H9 (cell line): ENCODE data around the gene KIRREL3. TPM values are rescaled to one million over a fixed set of nuclear protein-coding genes. Genes with fewer than 3 reads are reported as not detected.
A peak's percentile ranks its signal among the peaks of the same experiment; 100 is the strongest.

Experiments used
- DNase-seq: peaks from one replicate; pipeline ENCODE4 v3.0.0-alpha.2; 2017
- H2AFZ ChIP-seq: one replicate; pipeline ENCODE4 v1.6.1; 2013; ENCODE audit warnings: mild to moderate bottlenecking, low read length, control low read depth, moderate library complexity
- H2AK5ac ChIP-seq: 2 replicates; pipeline ENCODE4 v1.6.1; 2013; ENCODE audit warnings: low read length, control low read depth, mixed read lengths; ENCODE audit not compliant: insufficient read length
- H2BK120ac ChIP-seq: one replicate; pipeline ENCODE4 v1.6.1; 2013; ENCODE audit warnings: low read depth, mild to moderate bottlenecking, low read length, control low read depth, inconsistent platforms; ENCODE audit not compliant: poor library complexity, severe bottlenecking
- H2BK12ac ChIP-seq: 2 replicates; pipeline ENCODE4 v1.6.1; 2013; ENCODE audit warnings: low read length, control low read depth, mixed read lengths, low read depth; ENCODE audit not compliant: insufficient read length
- H2BK15ac ChIP-seq: 2 replicates; pipeline ENCODE4 v1.6.1; 2013; ENCODE audit warnings: low read depth, low read length, control low read depth
- H2BK20ac ChIP-seq: one replicate; pipeline ENCODE4 v1.6.1; 2013; ENCODE audit warnings: low read depth, mild to moderate bottlenecking, low read length, control low read depth, inconsistent platforms; ENCODE audit not compliant: poor library complexity, severe bottlenecking
- H2BK5ac ChIP-seq: 2 replicates; pipeline ENCODE4 v1.6.1; 2013; ENCODE audit warnings: low read length, control low read depth, mixed read lengths; ENCODE audit not compliant: insufficient read length
- H3K14ac ChIP-seq: 2 replicates; pipeline ENCODE4 v1.6.1; 2013; ENCODE audit warnings: low read length, control low read depth; ENCODE audit not compliant: insufficient read depth
- H3K18ac ChIP-seq: 2 replicates; pipeline ENCODE4 v1.6.1; 2013; ENCODE audit warnings: low read depth, mild to moderate bottlenecking, mixed read lengths, low read length, control low read depth; ENCODE audit not compliant: insufficient read length
- H3K23ac ChIP-seq: 2 replicates; pipeline ENCODE4 v1.6.1; 2013; ENCODE audit warnings: low read length, control low read depth, mixed read lengths, low read depth; ENCODE audit not compliant: insufficient read length
- H3K23me2 ChIP-seq: 2 replicates; pipeline ENCODE4 v1.6.1; 2013; ENCODE audit warnings: low read depth, mild to moderate bottlenecking, mixed read lengths, low read length, control low read depth; ENCODE audit not compliant: insufficient read length, poor library complexity, severe bottlenecking
- H3K27ac ChIP-seq: 2 replicates; pipeline ENCODE4 v1.5.1; 2013; ENCODE audit warnings: low read length, control low read depth, mixed read lengths, low read depth; ENCODE audit not compliant: insufficient read length
- H3K27me3 ChIP-seq: 2 replicates; pipeline ENCODE4 v1.6.1; 2013; ENCODE audit warnings: low read length, control low read depth, inconsistent platforms; ENCODE audit not compliant: insufficient read depth
- H3K4ac ChIP-seq: 2 replicates; pipeline ENCODE4 v1.6.1; 2013; ENCODE audit warnings: low read depth, mild to moderate bottlenecking, control low read depth, inconsistent platforms, low read length, moderate library complexity
- H3K4me1 ChIP-seq: 2 replicates; pipeline ENCODE4 v1.6.1; 2013; ENCODE audit warnings: low read length, control low read depth, inconsistent platforms; ENCODE audit not compliant: insufficient read depth
- H3K4me2 ChIP-seq: 2 replicates; pipeline ENCODE4 v1.6.1; 2013; ENCODE audit warnings: low read length, control low read depth, mixed read lengths; ENCODE audit not compliant: insufficient read length, insufficient read depth
- H3K56ac ChIP-seq: 2 replicates; pipeline ENCODE4 v1.6.1; 2013; ENCODE audit warnings: low read depth, mild to moderate bottlenecking, mixed read lengths, low read length, control low read depth; ENCODE audit not compliant: insufficient read length
- H3K79me1 ChIP-seq: 2 replicates; pipeline ENCODE4 v1.6.1; 2013; ENCODE audit warnings: low read depth, mild to moderate bottlenecking, moderate library complexity, low read length, control low read depth, inconsistent platforms; ENCODE audit not compliant: insufficient read depth, poor library complexity, severe bottlenecking
- H3K79me2 ChIP-seq: 2 replicates; pipeline ENCODE4 v1.6.1; 2013; ENCODE audit warnings: low read length, control low read depth, inconsistent platforms; ENCODE audit not compliant: insufficient read depth
- H3K9ac ChIP-seq: 2 replicates; pipeline ENCODE4 v1.6.1; 2013; ENCODE audit warnings: low read length, control low read depth, mixed read lengths; ENCODE audit not compliant: insufficient read length; ENCODE audit errors: extremely low read depth
- H3K9me3 ChIP-seq: one replicate; pipeline ENCODE4 v1.6.1; 2013; ENCODE audit warnings: low read depth, low read length, inconsistent platforms; ENCODE audit not compliant: control insufficient read depth
- H3T11ph ChIP-seq: one replicate; pipeline ENCODE4 v1.6.1; 2013; ENCODE audit warnings: mild to moderate bottlenecking, low read length, control low read depth, inconsistent platforms
- H4K20me1 ChIP-seq: one replicate; pipeline ENCODE4 v1.6.1; 2013; ENCODE audit not compliant: control insufficient read depth, insufficient read length, insufficient read depth
- H4K5ac ChIP-seq: 2 replicates; pipeline ENCODE4 v1.6.1; 2013; ENCODE audit warnings: low read depth, mild to moderate bottlenecking, mixed read lengths, low read length, control low read depth; ENCODE audit not compliant: insufficient read length
- H4K8ac ChIP-seq: replicated peaks from 2 replicates; pipeline ENCODE4 v1.6.1; 2013; ENCODE audit warnings: low read length, control low read depth, mixed read lengths, low read depth; ENCODE audit not compliant: insufficient read length
- H4K91ac ChIP-seq: 2 replicates; pipeline ENCODE4 v1.6.1; 2013; ENCODE audit warnings: low read depth, mild to moderate bottlenecking, moderate library complexity, mixed read lengths, low read length, control low read depth; ENCODE audit not compliant: insufficient read length
- H3K27ac Mint-ChIP-seq, 3 experiments: 2 replicates in 2 of 3; 3 replicates in 1 of 3; pipeline ENCODE4 v1.8.0; 2020 to 2021; ENCODE audit warnings: mixed read lengths in 3 of 3, mild to moderate bottlenecking in 1 of 3, moderate library complexity in 1 of 3
- H3K27me3 Mint-ChIP-seq: 2 replicates; pipeline ENCODE4 v1.8.0; 2021; ENCODE audit warnings: low read depth, mild to moderate bottlenecking, moderate library complexity, mixed read lengths
- H3K36me3 Mint-ChIP-seq, 3 experiments: 2 replicates in 2 of 3; 3 replicates in 1 of 3; pipeline ENCODE4 v1.8.0; 2020 to 2021; ENCODE audit warnings: low read depth in 3 of 3, mixed read lengths in 3 of 3; ENCODE audit not compliant: insufficient read depth in 1 of 3
- H3K4me1 Mint-ChIP-seq, 2 experiments: 2 replicates each; pipeline ENCODE4 v1.8.0; 2020; ENCODE audit warnings: mixed read lengths in 2 of 2
- H3K4me3 Mint-ChIP-seq, 2 experiments: 2 replicates in 1 of 2; 3 replicates in 1 of 2; pipeline ENCODE4 v1.8.0; 2020 to 2021; ENCODE audit warnings: mild to moderate bottlenecking in 2 of 2, mixed read lengths in 2 of 2, moderate library complexity in 1 of 2
- H3K9me3 Mint-ChIP-seq, 2 experiments: 2 replicates in 1 of 2; 3 replicates in 1 of 2; pipeline ENCODE4 v1.8.0; 2020; ENCODE audit warnings: mild to moderate bottlenecking in 2 of 2, mixed read lengths in 2 of 2, moderate library complexity in 1 of 2
- CTCF ChIP-seq: fragments of 200-600 bp; sonication (generic); conservative IDR thresholded peaks from 3 replicates; pipeline ENCODE4 v1.8.0; 2021; ENCODE audit warnings: antibody characterized with exemption, mild to moderate bottlenecking
- WGBS: extraction: QIAGEN DNeasy Blood & Tissue Kit; methylation state at CpG from one replicate; pipeline ENCODE4 v1.1.7; 2013; ENCODE audit warnings: missing lambda C conversion rate, low lambda C conversion rate, mixed read lengths; ENCODE audit not compliant: insufficient read length; ENCODE audit errors: extremely low coverage; 5-methylcytosine and 5-hydroxymethylcytosine counted together
- total RNA-seq: library from RNA; stranded (reverse); gene quantifications from 2 replicates; pipeline ENCODE4 v1.2.1, GENCODE V29; 2021

KIRREL3 gene
- total RNA-seq, 1 experiment from 2014 or later = 0.17 TPM

- WGBS = no CpG with 5 or more reads among the region's 10 CpGs
- Histone ChIP-seq H3K79me1 (no peaks in the 10 kb centered on the region), H2AFZ (no peak overlapping the region), H3K4ac (no peak overlapping the region), H4K5ac (no peak overlapping the region), H2BK20ac (no peak overlapping the region), H3K4me1 (no peaks in the 10 kb centered on the region), H3K9me3 (no peaks in the 10 kb centered on the region), H3K14ac (no peak overlapping the region), H3K56ac (no peak overlapping the region), H2BK12ac (no peak overlapping the region), H3K4me2 (no peak overlapping the region), H4K20me1 (no peaks in the 10 kb centered on the region), H3K9ac (no peak overlapping the region), H3K27me3 (no peaks in the 10 kb centered on the region), H3T11ph (no peak overlapping the region), H2BK15ac (no peak overlapping the region), H4K91ac (no peak overlapping the region), H4K8ac (no peak overlapping the region), H2BK120ac (no peak overlapping the region), H3K18ac (no peak overlapping the region), H3K79me2 (no peaks in the 10 kb centered on the region), H3K23me2 (no peaks in the 10 kb centered on the region), H2BK5ac (no peak overlapping the region), H3K23ac (no peak overlapping the region), H2AK5ac (no peak overlapping the region), H3K27ac (no peak overlapping the region)
- peaks cover 11 to 14% of the 10 kb centered on the region in 2 experiments for H3K4me1 Mint-ChIP-seq
- peaks cover 4% of the 10 kb centered on the region; the same call in 1 of the 2 replicates for H3K27me3 Mint-ChIP-seq
- no peak overlapping the region for H3K4me3 Mint-ChIP-seq
- no peak overlapping the region; a peak in 1 of 7 replicates for H3K27ac Mint-ChIP-seq
- H3K9me3 Mint-ChIP-seq = no peaks in the 10 kb centered on the region
- DNase-seq = peak; percentile 57
- TF ChIP-seq CTCF = peak; percentile 53; the same call in 2 of the 3 replicates
- H3K36me3 Mint-ChIP-seq = no peaks in the 10 kb centered on the region
These were observed 210.0 kb downstream of the KIRREL3 start for GRCh38 chr11:126790550-126791081.
